WTC11 (cell line): Measurements from ENCODE around the gene TGFBR1.

Experiments
- AFF4 ChIP-seq: sonication (generic); formaldehyde crosslinking; IDR thresholded peaks from 2 replicates; pipeline ENCODE4 v1.8.1; 2023; ENCODE audit warnings: mild to moderate bottlenecking, missing genetic modification reagents, borderline replicate concordance
- ATF1 ChIP-seq: sonication (generic); formaldehyde crosslinking; IDR thresholded peaks from 2 replicates; pipeline ENCODE4 v1.8.1; 2023; ENCODE audit warnings: mild to moderate bottlenecking, moderate library complexity, missing genetic modification reagents
- ATF3 ChIP-seq: sonication (generic); formaldehyde crosslinking; conservative IDR thresholded peaks from 2 replicates; pipeline ENCODE4 v1.8.1; 2022; ENCODE audit warnings: mild to moderate bottlenecking, missing genetic modification reagents
- CREB1 ChIP-seq: sonication (generic); formaldehyde crosslinking; IDR thresholded peaks from 2 replicates; pipeline ENCODE4 v1.8.0; 2023; ENCODE audit warnings: mild to moderate bottlenecking, missing genetic modification reagents
- CTCF ChIP-seq: fragments of 200-600 bp; IDR thresholded peaks from 2 replicates; pipeline ENCODE4 v1.8.0; 2022; ENCODE audit warnings: antibody characterized with exemption
- E2F4 ChIP-seq: sonication (generic); formaldehyde crosslinking; IDR thresholded peaks from 2 replicates; pipeline ENCODE4 v1.8.1; 2022; ENCODE audit warnings: low read depth, mild to moderate bottlenecking, moderate library complexity, missing genetic modification reagents, borderline replicate concordance
- FOXJ3 ChIP-seq: sonication (generic); formaldehyde crosslinking; IDR thresholded peaks from 2 replicates; pipeline ENCODE4 v1.9.0; 2021; ENCODE audit warnings: missing genetic modification reagents, mild to moderate bottlenecking, borderline replicate concordance
- IRF1 ChIP-seq: sonication (generic); formaldehyde crosslinking; IDR thresholded peaks from 2 replicates; pipeline ENCODE4 v1.8.0; 2023; ENCODE audit warnings: missing genetic modification reagents
- MAX ChIP-seq: sonication (generic); formaldehyde crosslinking; IDR thresholded peaks from 2 replicates; pipeline ENCODE4 v1.8.0; 2022; ENCODE audit warnings: mild to moderate bottlenecking, missing genetic modification reagents
- NFATC4 ChIP-seq: fragments of 250-450 bp; sonication (Bioruptor Pico); IDR thresholded peaks from 2 replicates; pipeline ENCODE4 v1.9.0; 2021; ENCODE audit warnings: mild to moderate bottlenecking
- PREB ChIP-seq: sonication (generic); formaldehyde crosslinking; IDR thresholded peaks from 2 replicates; pipeline ENCODE4 v1.8.1; 2022; ENCODE audit warnings: mild to moderate bottlenecking, missing genetic modification reagents, moderate library complexity, borderline replicate concordance
- USF2 ChIP-seq: sonication (generic); formaldehyde crosslinking; IDR thresholded peaks from 2 replicates; pipeline ENCODE4 v1.8.1; 2023; ENCODE audit warnings: mild to moderate bottlenecking, missing genetic modification reagents, moderate library complexity
- ZNF121 ChIP-seq: sonication (generic); formaldehyde crosslinking; IDR thresholded peaks from 2 replicates; pipeline ENCODE4 v1.8.0; 2023; ENCODE audit warnings: missing genetic modification reagents

- TF ChIP-seq CTCF (no peak), PREB (no peak), MAX (CRISPR knock-in tag) (no peak), ATF3 (no peak), E2F4 (CRISPR knock-in tag) (no peak), AFF4 (CRISPR knock-in tag) (no peak), ATF1 (CRISPR knock-in tag) (no peak), NFATC4 (no peak), FOXJ3 (CRISPR knock-in tag) (no peak), ZNF121 (CRISPR knock-in tag) (no peak), CREB1 (CRISPR knock-in tag) (no peak), IRF1 (no peak), USF2 (no peak)
Measured at GRCh38 chr9:99155736-99156135, 50.8 kb downstream of the TGFBR1 start.
